Thyroid gland (tissue), 4 donors: ENCODE data around the gene BLVRA.

Experiments used
- POLR2A ChIP-seq, 2 donors: fragments of 450-650 bp; IDR thresholded peaks; one replicate each; pipeline ENCODE4 v1.6.1; 2017; ENCODE audit warnings: antibody characterized with exemption in 2 of 2, mild to moderate bottlenecking in 2 of 2, moderate library complexity in 1 of 2
- TF ChIP-seq, protein P1 (sequence below), 6 experiments: fragments of 200-600 bp in 3 of 6; fragments of 450-650 bp in 3 of 6; sonication (generic) in 3 of 6; IDR thresholded peaks; one replicate each; pipeline ENCODE4 v1.5.1; 2016 to 2019; ENCODE audit warnings: antibody characterized with exemption in 6 of 6, mild to moderate bottlenecking in 2 of 6, inconsistent platforms in 1 of 6, moderate library complexity in 1 of 6

DNA sequence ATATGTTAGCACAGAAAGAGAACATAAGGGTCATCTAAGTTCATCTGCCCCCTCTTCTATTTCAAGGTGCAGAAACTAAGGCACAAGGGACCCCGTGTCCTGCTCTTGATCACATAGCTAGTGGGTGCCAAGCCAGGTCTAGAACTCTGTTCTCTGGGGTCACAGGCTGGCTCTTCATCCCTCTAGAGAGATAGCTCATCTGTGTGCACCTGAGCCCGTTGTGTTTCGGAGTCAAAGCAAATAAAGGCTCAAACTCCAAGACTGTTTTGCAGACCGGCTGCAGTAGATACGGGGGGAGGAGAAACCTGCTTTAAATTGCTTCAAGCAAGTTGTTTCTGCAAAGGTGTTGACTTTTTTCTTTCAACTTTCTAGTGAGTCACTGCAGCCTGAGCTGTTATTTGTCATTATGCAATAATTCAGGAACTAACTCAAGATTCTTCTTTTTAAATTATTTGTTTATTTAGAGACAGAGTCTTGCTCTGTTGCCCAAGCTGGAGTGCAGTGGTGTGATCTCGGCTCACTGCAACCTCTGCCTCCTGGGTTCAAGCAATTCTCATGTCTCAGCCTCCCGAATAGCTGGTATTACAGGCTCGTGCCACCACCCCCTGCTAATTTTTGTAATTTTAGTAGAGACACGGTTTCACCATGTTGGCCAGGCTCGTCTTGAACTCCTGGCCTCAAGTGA, 6.5 kb downstream of the BLVRA start:
- TF ChIP-seq, protein P1, sequence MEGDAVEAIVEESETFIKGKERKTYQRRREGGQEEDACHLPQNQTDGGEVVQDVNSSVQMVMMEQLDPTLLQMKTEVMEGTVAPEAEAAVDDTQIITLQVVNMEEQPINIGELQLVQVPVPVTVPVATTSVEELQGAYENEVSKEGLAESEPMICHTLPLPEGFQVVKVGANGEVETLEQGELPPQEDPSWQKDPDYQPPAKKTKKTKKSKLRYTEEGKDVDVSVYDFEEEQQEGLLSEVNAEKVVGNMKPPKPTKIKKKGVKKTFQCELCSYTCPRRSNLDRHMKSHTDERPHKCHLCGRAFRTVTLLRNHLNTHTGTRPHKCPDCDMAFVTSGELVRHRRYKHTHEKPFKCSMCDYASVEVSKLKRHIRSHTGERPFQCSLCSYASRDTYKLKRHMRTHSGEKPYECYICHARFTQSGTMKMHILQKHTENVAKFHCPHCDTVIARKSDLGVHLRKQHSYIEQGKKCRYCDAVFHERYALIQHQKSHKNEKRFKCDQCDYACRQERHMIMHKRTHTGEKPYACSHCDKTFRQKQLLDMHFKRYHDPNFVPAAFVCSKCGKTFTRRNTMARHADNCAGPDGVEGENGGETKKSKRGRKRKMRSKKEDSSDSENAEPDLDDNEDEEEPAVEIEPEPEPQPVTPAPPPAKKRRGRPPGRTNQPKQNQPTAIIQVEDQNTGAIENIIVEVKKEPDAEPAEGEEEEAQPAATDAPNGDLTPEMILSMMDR (IDR thresholded peaks at IDR 0.05), result no peak
- TF ChIP-seq POLR2A (IDR thresholded peaks at IDR 0.05), result no peak
